ENCODE results near the gene LARP6.
"Not testable (repeated sequence)": the region's sequence is repeated elsewhere in the genome, so short reads cannot be mapped to it uniquely, and the experiment has no call there.

The LARP6 gene

GRCh38 chr15:70853973-70854665, at the start of gene LARP6:
Gene LARP6 (minus strand): TSS chr15:70854157. CDS start chr15:70854088, 69 bp downstream.
- no peak for DNase-seq (ENCODE audit: low read depth in 2 of 2)

GRCh38 chr15:70902107-70902506, 48.1 kb upstream of the LARP6 start:
- peak; percentile 58 to 59 for DNase-seq (ENCODE audit: low read depth in 2 of 2)

- peak; percentile 28 to 29 for DNase-seq (ENCODE audit: low read depth in 2 of 2)
These were observed 39.1 kb upstream of the LARP6 start for GRCh38 chr15:70892912-70893560.

GRCh38 chr15:70892002-70892911, 38.3 kb upstream of the LARP6 start, which contains the start of the genes LRRC49 and THAP10:
Gene LRRC49 (plus strand): TSS chr15:70892826. CDS start chr15:70892895, 69 bp downstream.
Gene THAP10 (minus strand): TSS chr15:70892433. CDS start chr15:70892272, 161 bp downstream.
- peak; percentile 88 to 90 for DNase-seq (ENCODE audit: low read depth in 2 of 2)

GRCh38 chr15:70882361-70882760, 28.4 kb upstream of the LARP6 start:
- DNase-seq (ENCODE audit: low read depth in 2 of 2) = no peak

GRCh38 chr15:70880781-70881180, 26.8 kb upstream of the LARP6 start:
- no peak for DNase-seq (ENCODE audit: low read depth in 2 of 2)

- no peak for DNase-seq (ENCODE audit: low read depth in 2 of 2)
These were observed 25.4 kb upstream of the LARP6 start for GRCh38 chr15:70879401-70879800.

GRCh38 chr15:70876683-70877082, 22.7 kb upstream of the LARP6 start:
- no peak for DNase-seq (ENCODE audit: low read depth in 2 of 2)

- DNase-seq (ENCODE audit: low read depth in 2 of 2) = no peak
These were observed 22.1 kb upstream of the LARP6 start for GRCh38 chr15:70876011-70876410.

- no peak for DNase-seq (ENCODE audit: low read depth in 2 of 2)
These were observed 21.2 kb upstream of the LARP6 start for GRCh38 chr15:70875001-70875782.

- DNase-seq (ENCODE audit: low read depth in 2 of 2) = no peak
These were observed 19.5 kb upstream of the LARP6 start for GRCh38 chr15:70873232-70874054.

GRCh38 chr15:70871490-70871889, 17.5 kb upstream of the LARP6 start:
- not testable (repeated sequence) for DNase-seq (ENCODE audit: low read depth in 2 of 2)

- DNase-seq (ENCODE audit: low read depth in 2 of 2) = peak; percentile 79 to 85
These were observed 16.1 kb upstream of the LARP6 start for GRCh38 chr15:70870051-70870450.

- DNase-seq (ENCODE audit: low read depth in 2 of 2) = no peak
These were observed 15.4 kb upstream of the LARP6 start for GRCh38 chr15:70869346-70869745.

- DNase-seq (ENCODE audit: low read depth in 2 of 2) = peak; percentile 81 to 83
These were observed 14.0 kb upstream of the LARP6 start for GRCh38 chr15:70867911-70868467.

- no peak for DNase-seq (ENCODE audit: low read depth in 2 of 2)
These were observed 13.2 kb upstream of the LARP6 start for GRCh38 chr15:70866982-70867641.

- no peak for DNase-seq (ENCODE audit: low read depth in 2 of 2)
These were observed 9.7 kb upstream of the LARP6 start for GRCh38 chr15:70863450-70864218.

GRCh38 chr15:70859998-70860397, 6.0 kb upstream of the LARP6 start:
- DNase-seq (ENCODE audit: low read depth in 2 of 2) = no peak

Data from fibroblast of skin of left biceps (primary cell).